Chondrocyte (in vitro differentiated cells): ENCODE data around the gene HMGCR. TPM values are rescaled to one million over a fixed set of nuclear protein-coding genes. Genes with fewer than 3 reads are reported as not detected.
A peak's percentile ranks its signal among the peaks of the same experiment; 100 is the strongest.

Experiments
- DNase-seq: peaks from one replicate; pipeline ENCODE4 v3.0.0; 2021; ENCODE audit warnings: mixed read lengths, low spot score
- H3K27ac Mint-ChIP-seq: one replicate; pipeline ENCODE4 v1.8.0; 2021; ENCODE audit warnings: mild to moderate bottlenecking, moderate library complexity, mixed read lengths; ENCODE audit not compliant: unreplicated experiment
- H3K27me3 Mint-ChIP-seq: 2 replicates; pipeline ENCODE4 v1.8.0; 2021; ENCODE audit warnings: low read depth, mixed read lengths
- H3K36me3 Mint-ChIP-seq: 2 replicates; pipeline ENCODE4 v1.8.0; 2021; ENCODE audit warnings: low read depth, mixed read lengths
- H3K4me1 Mint-ChIP-seq: 2 replicates; pipeline ENCODE4 v1.8.0; 2021; ENCODE audit warnings: low read depth, mild to moderate bottlenecking, mixed read lengths
- H3K4me3 Mint-ChIP-seq: one replicate; pipeline ENCODE4 v1.8.0; 2021; ENCODE audit warnings: mild to moderate bottlenecking, moderate library complexity, mixed read lengths; ENCODE audit not compliant: unreplicated experiment
- H3K9me3 Mint-ChIP-seq: 2 replicates; pipeline ENCODE4 v1.8.0; 2021; ENCODE audit warnings: low read depth, mixed read lengths
- total RNA-seq: library from RNA; stranded (reverse); gene quantifications from 3 replicates; pipeline ENCODE4 v1.2.1, GENCODE V29; 2021
- TF ChIP-seq, protein P1 (sequence below): fragments of 200-600 bp; sonication (generic); IDR thresholded peaks from 2 replicates; pipeline ENCODE4 v1.5.0; 2021; ENCODE audit warnings: antibody characterized with exemption, mild to moderate bottlenecking, moderate library complexity

The HMGCR gene
- total RNA-seq, 1 donor from 2014 or later: 73.1 TPM

DNA sequence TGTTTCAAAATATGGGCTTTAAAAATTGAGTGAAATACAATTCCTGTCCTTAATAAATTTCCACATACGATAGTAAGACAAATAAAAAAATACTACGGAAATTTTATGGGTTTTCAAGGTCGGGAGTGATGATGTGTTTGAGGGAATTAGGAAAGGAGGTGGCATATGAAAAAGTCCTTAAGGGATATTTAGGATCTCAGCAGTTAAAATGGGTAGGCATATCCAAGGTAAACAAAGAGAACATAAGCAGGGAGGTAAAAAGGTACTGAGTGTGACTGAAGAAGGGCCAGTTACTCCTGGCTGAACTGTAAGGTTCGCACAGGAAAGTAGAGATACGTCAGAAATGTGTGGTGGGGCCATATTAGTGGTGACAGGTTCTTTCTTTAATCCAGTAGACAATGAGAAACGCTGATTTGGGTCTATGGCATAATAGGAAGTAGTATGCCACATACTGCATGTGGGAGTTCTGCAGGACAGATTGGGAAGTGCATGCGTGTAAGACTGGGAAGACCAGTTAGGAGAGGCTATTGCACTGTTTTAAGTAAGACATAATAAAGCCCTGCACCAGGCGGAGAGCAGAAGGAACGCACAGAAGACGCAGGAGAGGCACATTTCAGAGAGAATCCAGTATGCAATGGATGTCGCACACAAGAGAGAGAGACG, 937 bp upstream of the HMGCR start:
- H3K4me1 Mint-ChIP-seq: peaks cover 32% of the 10 kb centered on the region
- H3K27ac Mint-ChIP-seq: no peak overlapping the region
- H3K9me3 Mint-ChIP-seq: no peaks in the 10 kb centered on the region
- no peak overlapping the region for H3K4me3 Mint-ChIP-seq
- TF ChIP-seq, protein P1, sequence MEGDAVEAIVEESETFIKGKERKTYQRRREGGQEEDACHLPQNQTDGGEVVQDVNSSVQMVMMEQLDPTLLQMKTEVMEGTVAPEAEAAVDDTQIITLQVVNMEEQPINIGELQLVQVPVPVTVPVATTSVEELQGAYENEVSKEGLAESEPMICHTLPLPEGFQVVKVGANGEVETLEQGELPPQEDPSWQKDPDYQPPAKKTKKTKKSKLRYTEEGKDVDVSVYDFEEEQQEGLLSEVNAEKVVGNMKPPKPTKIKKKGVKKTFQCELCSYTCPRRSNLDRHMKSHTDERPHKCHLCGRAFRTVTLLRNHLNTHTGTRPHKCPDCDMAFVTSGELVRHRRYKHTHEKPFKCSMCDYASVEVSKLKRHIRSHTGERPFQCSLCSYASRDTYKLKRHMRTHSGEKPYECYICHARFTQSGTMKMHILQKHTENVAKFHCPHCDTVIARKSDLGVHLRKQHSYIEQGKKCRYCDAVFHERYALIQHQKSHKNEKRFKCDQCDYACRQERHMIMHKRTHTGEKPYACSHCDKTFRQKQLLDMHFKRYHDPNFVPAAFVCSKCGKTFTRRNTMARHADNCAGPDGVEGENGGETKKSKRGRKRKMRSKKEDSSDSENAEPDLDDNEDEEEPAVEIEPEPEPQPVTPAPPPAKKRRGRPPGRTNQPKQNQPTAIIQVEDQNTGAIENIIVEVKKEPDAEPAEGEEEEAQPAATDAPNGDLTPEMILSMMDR: peak; percentile 68
- no peaks in the 10 kb centered on the region for H3K27me3 Mint-ChIP-seq
- no peaks in the 10 kb centered on the region for H3K36me3 Mint-ChIP-seq
- no peak for DNase-seq

DNA sequence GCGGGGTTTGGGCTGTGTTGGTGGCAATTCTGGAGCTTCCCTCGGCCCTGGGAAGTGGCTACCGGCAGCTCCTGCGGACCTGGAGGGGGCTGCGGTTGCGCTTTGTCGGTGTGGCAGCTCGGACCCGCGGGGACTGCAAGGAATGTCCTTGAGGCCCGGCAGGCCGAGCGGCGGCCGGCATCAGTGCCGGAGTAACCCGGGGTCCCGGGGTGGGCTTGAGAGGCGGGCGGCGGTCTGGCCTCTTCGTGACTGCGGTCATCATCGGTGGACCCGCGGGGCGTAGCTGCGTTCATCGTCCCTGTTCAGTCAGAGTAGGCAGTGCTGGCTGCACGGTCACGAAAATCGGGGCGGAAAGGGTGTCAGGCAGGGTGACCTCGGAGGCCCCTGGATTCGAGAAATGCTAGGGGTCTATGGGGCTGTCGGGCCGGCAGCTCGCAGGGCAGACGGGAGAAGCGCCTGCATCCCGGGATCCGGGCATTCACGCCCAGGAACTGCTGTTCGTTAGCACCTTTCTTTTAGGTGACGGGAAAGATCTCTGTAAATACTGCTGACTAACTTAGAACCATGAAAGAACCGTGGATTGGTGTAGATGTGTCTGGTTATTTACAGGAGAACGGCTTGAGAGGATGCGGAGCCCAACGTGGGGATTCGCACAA, 474 bp downstream of the HMGCR start:
- no peaks in the 10 kb centered on the region for H3K9me3 Mint-ChIP-seq

DNA sequence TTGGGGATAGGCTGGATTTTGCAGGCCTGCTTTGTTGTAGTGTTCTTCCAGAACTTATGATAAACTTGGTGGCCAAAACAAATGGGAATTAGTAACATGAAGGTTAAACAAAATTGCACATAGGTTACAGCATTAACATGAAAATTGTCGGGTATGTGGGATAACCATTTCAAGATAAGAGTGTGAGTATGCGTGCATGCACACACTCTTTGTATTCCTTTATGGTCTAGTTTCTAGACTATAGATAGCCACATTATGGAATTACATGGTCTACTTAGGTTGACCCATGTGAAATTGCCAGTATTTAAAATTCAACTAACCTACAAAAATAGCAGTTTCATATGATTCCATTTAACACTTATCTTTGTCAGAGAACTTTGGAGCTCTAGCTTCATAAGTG, 1.4 kb downstream of the HMGCR start:
- H3K9me3 Mint-ChIP-seq: no peaks in the 10 kb centered on the region
- H3K4me1 Mint-ChIP-seq: peaks cover 50% of the 10 kb centered on the region
- TF ChIP-seq, protein P1: no peak
- no peaks in the 10 kb centered on the region for H3K27me3 Mint-ChIP-seq
- H3K36me3 Mint-ChIP-seq: no peaks in the 10 kb centered on the region
- no peak for DNase-seq
- no peak overlapping the region for H3K27ac Mint-ChIP-seq
- H3K4me3 Mint-ChIP-seq: no peak overlapping the region

More for the DNA sequence above, 474 bp downstream of the HMGCR start:
- no peaks in the 10 kb centered on the region for H3K27me3 Mint-ChIP-seq
- peak; percentile 95 for DNase-seq
- TF ChIP-seq, protein P1: no peak
- no peak overlapping the region for H3K27ac Mint-ChIP-seq
- H3K4me1 Mint-ChIP-seq: peaks cover 46% of the 10 kb centered on the region
- no peaks in the 10 kb centered on the region for H3K36me3 Mint-ChIP-seq
- no peak overlapping the region for H3K4me3 Mint-ChIP-seq

DNA sequence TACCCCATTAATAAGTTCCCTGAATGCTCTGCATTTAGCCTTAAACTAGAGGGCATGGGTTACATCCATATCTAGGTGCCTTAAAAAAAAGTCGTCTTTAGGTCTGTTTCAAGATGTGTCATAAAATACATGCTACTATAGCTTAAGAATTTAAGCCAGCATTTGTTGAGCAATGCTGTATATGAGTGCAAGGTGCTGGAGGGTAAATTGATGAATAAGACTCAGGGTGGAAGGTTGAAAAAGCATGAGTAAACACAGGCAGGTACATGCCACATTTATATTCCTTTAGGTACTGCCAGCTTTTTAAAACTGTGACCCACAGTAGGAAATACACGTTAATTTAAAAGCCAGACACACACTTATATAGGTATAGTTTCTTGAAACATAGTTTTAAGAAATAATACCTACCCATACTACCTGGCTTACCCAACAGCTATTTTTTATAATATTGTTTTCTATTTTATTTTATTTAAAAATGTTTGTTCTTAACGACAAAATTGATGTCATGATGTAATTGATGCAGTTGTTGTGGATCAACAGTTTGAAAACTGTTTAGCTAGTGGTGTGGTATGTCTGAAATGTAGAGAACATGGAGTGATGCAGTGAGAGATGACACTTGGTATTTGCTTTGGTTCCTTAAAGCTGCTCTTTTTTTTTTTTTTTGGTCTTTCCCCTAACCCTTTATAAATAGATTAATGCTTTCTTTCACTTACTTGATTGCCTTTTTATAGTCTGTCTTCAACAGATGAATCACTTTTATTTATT, 3.9 kb downstream of the HMGCR start:
- no peak overlapping the region for H3K4me3 Mint-ChIP-seq
- H3K27ac Mint-ChIP-seq: peak overlapping the region; percentile 45

DNA sequence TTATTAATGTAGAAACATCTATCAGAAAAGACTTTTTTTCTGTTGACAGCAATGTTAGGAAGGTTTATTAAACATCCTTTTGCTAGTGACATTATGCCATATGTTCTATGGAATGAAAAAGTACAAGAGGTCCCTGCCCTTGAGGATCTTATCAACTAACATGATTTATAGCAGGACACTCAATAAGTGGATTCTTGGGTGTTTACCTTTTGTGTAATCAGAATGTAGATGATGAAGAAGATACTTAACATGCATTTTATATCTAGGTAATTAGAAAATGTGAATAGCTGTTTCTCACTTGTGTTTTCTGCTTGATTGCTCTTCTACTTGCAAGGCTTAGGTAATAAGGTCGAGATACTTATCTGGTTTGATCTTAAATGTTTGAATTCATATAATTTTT, 4.9 kb downstream of the HMGCR start:
- Mint-ChIP-seq H3K4me1 (peaks cover 50% of the 10 kb centered on the region), H3K27me3 (no peaks in the 10 kb centered on the region), H3K27ac (peak overlapping the region; percentile 45), H3K4me3 (no peak overlapping the region), H3K36me3 (peaks cover 9% of the 10 kb centered on the region), H3K9me3 (no peaks in the 10 kb centered on the region)
- DNase-seq: no peak
- TF ChIP-seq, protein P1: no peak

More for the DNA sequence above, 3.9 kb downstream of the HMGCR start:
- no peak for DNase-seq
- Mint-ChIP-seq H3K27me3 (no peaks in the 10 kb centered on the region), H3K9me3 (no peaks in the 10 kb centered on the region), H3K36me3 (peaks cover 4% of the 10 kb centered on the region), H3K4me1 (peaks cover 50% of the 10 kb centered on the region)
- TF ChIP-seq, protein P1: no peak
